GM12878 (cell line): ENCODE measurements around the gene SPINK6. TPM values are rescaled to one million over a fixed set of nuclear protein-coding genes. Genes with fewer than 3 reads are reported as not detected.

Source experiments
- ATAC-seq: fragments of 200-7000 bp; cut with Tn5 transposase; 3 replicates; pipeline ENCODE4 v1.9.1; 2020; ENCODE audit warnings: mild to moderate bottlenecking, moderate library complexity
- BruUV-seq: library from RNA; stranded (reverse); fragments of 400-500 nt; replicated peaks from 2 replicates; lab custom pipeline; 2021; lab: Mats Ljungman, UMichigan
- CTCF ChIA-PET: fragments of 300-600 bp; sonication (Branson Sonifier 250); formaldehyde crosslinking; extraction: SDS; loops from one replicate; lab custom pipeline; 2021; ENCODE audit warnings: inconsistent platforms; lab: Yijun Ruan, JAX
- POLR2A ChIA-PET: fragments of 350-600 bp; formaldehyde crosslinking; extraction: SDS; loops from one replicate; lab custom pipeline; 2021; ENCODE audit warnings: inconsistent platforms; lab: Charles Lee
- RAD21 ChIA-PET: fragments of 300-600 bp; sonication (Branson Sonifier 250); formaldehyde crosslinking; loops from one replicate; lab custom pipeline; 2023; ENCODE audit warnings: antibody characterized with exemption; ENCODE audit not compliant: unreplicated experiment; lab: Charles Lee
- SMC1A ChIA-PET: fragments of 300-600 bp; sonication (Branson Sonifier 250); formaldehyde crosslinking; loops from one replicate; lab custom pipeline; 2023; ENCODE audit not compliant: unreplicated experiment, uncharacterized antibody; lab: Charles Lee
- DNase-seq: peaks from one replicate; pipeline ENCODE4 v3.0.0-alpha.2; 2011; ENCODE audit warnings: low read depth, low spot score
- FAIRE-seq: peaks from 3 replicates; lab custom pipeline; 2011; peaks lifted over from hg19 to GRCh38; lab: Jason Lieb, UNC
- H2AFZ ChIP-seq: 2 replicates; pipeline ENCODE4 v1.6.0; 2011; ENCODE audit warnings: low read depth, low read length, control low read depth; ENCODE audit not compliant: control insufficient read depth
- H3K27ac ChIP-seq: 2 replicates; pipeline ENCODE4 v1.5.1; 2011; ENCODE audit warnings: control low read depth; ENCODE audit not compliant: control insufficient read depth, insufficient read depth
- H3K27me3 ChIP-seq, 2 experiments: replicated peaks in 1 of 2; 2 replicates each; pipeline versions ENCODE4 v1.6.0 to v1.6.1; 2011; ENCODE audit warnings: low read length in 1 of 2; ENCODE audit not compliant: control insufficient read depth in 2 of 2, insufficient read depth in 2 of 2
- H3K36me3 ChIP-seq, 2 experiments: 2 replicates each; pipeline ENCODE4 v1.5.1; 2011; ENCODE audit warnings: low read length in 1 of 2; ENCODE audit not compliant: control insufficient read depth in 2 of 2, insufficient read depth in 2 of 2
- H3K4me1 ChIP-seq: 2 replicates; pipeline ENCODE4 v1.6.1; 2011; ENCODE audit warnings: mild to moderate bottlenecking, low read length, moderate library complexity, mixed read lengths; ENCODE audit not compliant: control insufficient read depth, insufficient read depth
- H3K4me2 ChIP-seq: 2 replicates; pipeline ENCODE4 v1.6.0; 2011; ENCODE audit warnings: control low read depth; ENCODE audit not compliant: control insufficient read depth, insufficient read depth
- H3K4me3 ChIP-seq: fragments of 200-600 bp; sonication (generic); 2 replicates; pipeline ENCODE4 v1.5.1; 2016
- H3K79me2 ChIP-seq: 2 replicates; pipeline ENCODE4 v1.6.0; 2011; ENCODE audit warnings: low read length; ENCODE audit not compliant: control insufficient read depth, insufficient read depth
- H3K9ac ChIP-seq: 2 replicates; pipeline ENCODE4 v1.8.0; 2011; ENCODE audit warnings: low read length, control low read depth, mixed read lengths; ENCODE audit not compliant: control insufficient read depth, insufficient read depth
- H3K9me3 ChIP-seq: replicated peaks from 3 replicates; pipeline ENCODE4 v1.5.1; 2011; ENCODE audit warnings: mild to moderate bottlenecking, low read length; ENCODE audit not compliant: control insufficient read depth, insufficient read depth
- H4K20me1 ChIP-seq: 2 replicates; pipeline ENCODE4 v1.6.0; 2011; ENCODE audit not compliant: control insufficient read depth, insufficient read depth
- ASH2L ChIP-seq: fragments of 300-600, 200-600 bp; sonication (generic); IDR thresholded peaks from 2 replicates; pipeline ENCODE4 v1.6.1; 2017; ENCODE audit warnings: low read depth, mild to moderate bottlenecking, borderline replicate concordance
- ETV6 ChIP-seq, 2 experiments: fragments of 450-650 bp in 1 of 2; IDR thresholded peaks in 1 of 2; conservative IDR thresholded peaks in 1 of 2; 2 replicates each; pipeline ENCODE4 v1.6.1; 2014; ENCODE audit warnings: antibody characterized with exemption in 1 of 2, borderline replicate concordance in 1 of 2, low read depth in 1 of 2, mild to moderate bottlenecking in 1 of 2, moderate library complexity in 1 of 2
- FOXM1 ChIP-seq: IDR thresholded peaks from 2 replicates; pipeline ENCODE4 v1.6.1; 2012; ENCODE audit warnings: low read depth, mild to moderate bottlenecking, inconsistent platforms, low read length, moderate library complexity
- NFYB ChIP-seq: IDR thresholded peaks from 2 replicates; pipeline ENCODE4 v1.6.1; 2011; ENCODE audit warnings: low read depth, mild to moderate bottlenecking, low read length, improper control_type of control experiment, moderate library complexity; ENCODE audit not compliant: insufficient read depth
- PAX5 ChIP-seq: IDR thresholded peaks from 2 replicates; pipeline ENCODE4 v1.6.1; 2011; ENCODE audit warnings: low read depth, low read length, borderline replicate concordance
- SPI1 ChIP-seq: IDR thresholded peaks from 2 replicates; pipeline ENCODE4 v1.6.1; 2011; ENCODE audit warnings: low read depth, mild to moderate bottlenecking, low read length, moderate library complexity, borderline replicate concordance; ENCODE audit not compliant: insufficient read depth
- in situ Hi-C: fragments of 300-500 bp; cut with MboI; formaldehyde crosslinking; loops from 9 replicates; pipeline ENCODE4 v1.14.3; 2018; ENCODE audit warnings: mixed read lengths
- intact Hi-C: fragments of 100-400 bp; cut with micrococcal nuclease; formaldehyde crosslinking; loops from one replicate; pipeline ENCODE4 v1.14.2; 2022; ENCODE audit not compliant: unreplicated experiment
- polyA plus RNA-seq, 11 experiments: library from polyadenylated mRNA; depleted of rRNA in 4 of 11; unstranded in 6 of 11; stranded (reverse) in 5 of 11; fragments of >200 nt; fragmentation: Nextera tagmentation in 4 of 11; fragmentation: Illumina TruSeq in 1 of 11; extraction: Ambion mirVana in 4 of 11; extraction: Trizol in 1 of 11; gene quantifications; 1 replicate in 1 of 11; 2 replicates in 10 of 11; pipeline versions ENCODE4 v1.2.1 to v1.2.3, GENCODE V29; 2011 to 2016; ENCODE audit warnings: inconsistent platforms in 2 of 11, missing spikeins in 2 of 11, low read depth in 1 of 11
- small RNA-seq: library from RNA; depleted of rRNA; stranded (forward); fragments of <200 nt; gene quantifications from one replicate; pipeline ENCODE3, GENCODE V24; 2014
- total RNA-seq, 4 experiments: library from RNA; depleted of rRNA in 3 of 4; stranded (reverse); fragments of >200 nt in 3 of 4; fragmentation: Illumina TruSeq in 1 of 4; extraction: Trizol in 1 of 4; gene quantifications; 2 replicates each; pipeline versions ENCODE4 v1.2.1 to v1.2.3, GENCODE V29; 2013 to 2021
- TF ChIP-seq, protein P1 (sequence below): fragments of 450-650 bp; IDR thresholded peaks from 2 replicates; pipeline ENCODE4 v1.6.1; 2017; ENCODE audit warnings: mild to moderate bottlenecking

SPINK6 gene
- total and polyA plus RNA-seq, 10 of the 15 experiments (the other 5 are each of a cell fraction or from before 2014, with no cell fraction given): not detected

DNA sequence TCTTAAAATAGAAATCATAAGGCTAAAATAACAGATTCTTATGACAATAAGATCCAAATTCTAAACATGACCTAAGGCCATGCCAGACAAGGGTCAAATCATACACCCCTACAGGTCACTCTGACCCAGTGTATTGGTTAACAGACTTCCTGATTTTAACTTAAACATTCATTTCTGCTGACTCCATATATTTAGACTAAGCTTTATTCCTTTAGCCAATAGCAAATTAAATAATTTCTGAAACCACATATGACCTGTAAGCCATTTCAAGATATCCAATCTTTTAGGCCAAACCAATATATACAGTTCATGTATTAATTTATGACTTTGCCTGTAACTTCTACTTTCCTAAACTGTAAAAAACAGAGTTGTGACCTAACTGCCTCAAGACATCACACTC is 58.4 kb downstream of the SPINK6 start:
- intact Hi-C loops: no loop called here
- ChIA-PET CTCF (no interaction called here), SMC1A (no interaction called here), POLR2A (no interaction called here), RAD21 (no interaction called here)
- Histone ChIP-seq H3K9me3 (no peaks in the 10 kb centered on the region), H4K20me1 (no peaks in the 10 kb centered on the region), H3K4me3 (no peak overlapping the region), H3K9ac (no peak overlapping the region), H3K27ac (no peak overlapping the region), H3K4me1 (no peaks in the 10 kb centered on the region)
- no peak for FAIRE-seq
- no peak for DNase-seq
- no TSS peak for BruUV-seq
- no peak for TF ChIP-seq SPI1
- no peak for TF ChIP-seq ASH2L
- TF ChIP-seq ETV6 (conservative IDR thresholded peaks at IDR 0.05 in 1 of 2, IDR thresholded peaks at IDR 0.05 in 1 of 2; ENCODE audit: borderline replicate concordance in 1 of 2, low read depth in 1 of 2): no peak
- no peak for TF ChIP-seq FOXM1
- no peak for TF ChIP-seq PAX5
- TF ChIP-seq, protein P1, sequence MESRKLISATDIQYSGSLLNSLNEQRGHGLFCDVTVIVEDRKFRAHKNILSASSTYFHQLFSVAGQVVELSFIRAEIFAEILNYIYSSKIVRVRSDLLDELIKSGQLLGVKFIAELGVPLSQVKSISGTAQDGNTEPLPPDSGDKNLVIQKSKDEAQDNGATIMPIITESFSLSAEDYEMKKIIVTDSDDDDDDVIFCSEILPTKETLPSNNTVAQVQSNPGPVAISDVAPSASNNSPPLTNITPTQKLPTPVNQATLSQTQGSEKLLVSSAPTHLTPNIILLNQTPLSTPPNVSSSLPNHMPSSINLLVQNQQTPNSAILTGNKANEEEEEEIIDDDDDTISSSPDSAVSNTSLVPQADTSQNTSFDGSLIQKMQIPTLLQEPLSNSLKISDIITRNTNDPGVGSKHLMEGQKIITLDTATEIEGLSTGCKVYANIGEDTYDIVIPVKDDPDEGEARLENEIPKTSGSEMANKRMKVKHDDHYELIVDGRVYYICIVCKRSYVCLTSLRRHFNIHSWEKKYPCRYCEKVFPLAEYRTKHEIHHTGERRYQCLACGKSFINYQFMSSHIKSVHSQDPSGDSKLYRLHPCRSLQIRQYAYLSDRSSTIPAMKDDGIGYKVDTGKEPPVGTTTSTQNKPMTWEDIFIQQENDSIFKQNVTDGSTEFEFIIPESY: no peak
- no peak for TF ChIP-seq NFYB
- TF ChIP-seq, all 136 proteins: peak for 0
- no peaks in the 10 kb centered on the region for H3K79me2 ChIP-seq
- in situ Hi-C loops: no loop called here
- no peaks in the 10 kb centered on the region for H3K27me3 ChIP-seq
- H3K4me2 ChIP-seq: no peak overlapping the region
- no peaks in the 10 kb centered on the region for H3K36me3 ChIP-seq
- no peak overlapping the region for H2AFZ ChIP-seq
- no peak for ATAC-seq

Small RNA genes lying within 50 kb of the gene (small RNA-seq; reads per million reads assigned to genes)
- not detected for gene HMGN1P16

Other genes starting within 250 kb of the SPINK6 start
- gene SPINK5, start 139.1 kb upstream of the SPINK6 start, total RNA-seq (2014; rRNA removed): not detected in 2 replicates
- 0.09 TPM in 1 of 2 replicates, not detected in the other for gene SPINK5, start 139.1 kb upstream of the SPINK6 start, total RNA-seq (2014; rRNA removed; fragmentation: Illumina TruSeq; extraction: Trizol)
- not detected in 2 replicates for gene SPINK5, start 139.1 kb upstream of the SPINK6 start, total RNA-seq (2021)
- 0.03 TPM in 1 of 2 replicates, not detected in the other for gene SPINK5, start 139.1 kb upstream of the SPINK6 start, polyA plus RNA-seq (2011; rRNA removed)
- gene SPINK5, start 139.1 kb upstream of the SPINK6 start, polyA plus RNA-seq (2014; fragmentation: Illumina TruSeq; extraction: Trizol): not detected in 2 replicates
- under 1 TPM in 1 of 2 experiments, not detected in 1; 0.04 TPM for gene SPINK5, start 139.1 kb upstream of the SPINK6 start, polyA plus RNA-seq (2014; fragmentation: Nextera tagmentation; extraction: Ambion mirVana)
- gene SPINK5, start 139.1 kb upstream of the SPINK6 start, polyA plus RNA-seq (2014; rRNA removed): not detected in 2 replicates
- gene SPINK5, start 139.1 kb upstream of the SPINK6 start, polyA plus RNA-seq (2016; fragmentation: Nextera tagmentation; extraction: Ambion mirVana): not detected
- gene SPINK14, start 34.5 kb upstream of the SPINK6 start, total RNA-seq (2014; rRNA removed): not detected in 2 replicates
- gene SPINK14, start 34.5 kb upstream of the SPINK6 start, total RNA-seq (2014; rRNA removed; fragmentation: Illumina TruSeq; extraction: Trizol): not detected in 2 replicates
- not detected in 2 replicates for gene SPINK14, start 34.5 kb upstream of the SPINK6 start, total RNA-seq (2021)
- not detected in 2 replicates for gene SPINK14, start 34.5 kb upstream of the SPINK6 start, polyA plus RNA-seq (2011; rRNA removed)
- not detected in 2 replicates for gene SPINK14, start 34.5 kb upstream of the SPINK6 start, polyA plus RNA-seq (2014; fragmentation: Illumina TruSeq; extraction: Trizol)
- gene SPINK14, start 34.5 kb upstream of the SPINK6 start, polyA plus RNA-seq (2014; fragmentation: Nextera tagmentation; extraction: Ambion mirVana): not detected
- not detected in 2 replicates for gene SPINK14, start 34.5 kb upstream of the SPINK6 start, polyA plus RNA-seq (2014; rRNA removed)
- not detected for gene SPINK14, start 34.5 kb upstream of the SPINK6 start, polyA plus RNA-seq (2016; fragmentation: Nextera tagmentation; extraction: Ambion mirVana)
- not detected in 2 replicates for gene MARCOL, start 35.5 kb downstream of the SPINK6 start, total RNA-seq (2014; rRNA removed)
- not detected in 2 replicates for gene MARCOL, start 35.5 kb downstream of the SPINK6 start, total RNA-seq (2014; rRNA removed; fragmentation: Illumina TruSeq; extraction: Trizol)
- not detected in 2 replicates for gene MARCOL, start 35.5 kb downstream of the SPINK6 start, total RNA-seq (2021)
- 1.4 and 1.7 TPM in 2 replicates for gene MARCOL, start 35.5 kb downstream of the SPINK6 start, polyA plus RNA-seq (2011; rRNA removed)
- gene MARCOL, start 35.5 kb downstream of the SPINK6 start, polyA plus RNA-seq (2014; fragmentation: Illumina TruSeq; extraction: Trizol): not detected in 2 replicates
- not detected for gene MARCOL, start 35.5 kb downstream of the SPINK6 start, polyA plus RNA-seq (2014; fragmentation: Nextera tagmentation; extraction: Ambion mirVana)
- gene MARCOL, start 35.5 kb downstream of the SPINK6 start, polyA plus RNA-seq (2014; rRNA removed): not detected in 2 replicates
- not detected for gene MARCOL, start 35.5 kb downstream of the SPINK6 start, polyA plus RNA-seq (2016; fragmentation: Nextera tagmentation; extraction: Ambion mirVana)
- not detected in 2 replicates for gene SPINK13, start 65.8 kb downstream of the SPINK6 start, total RNA-seq (2014; rRNA removed)
- gene SPINK13, start 65.8 kb downstream of the SPINK6 start, total RNA-seq (2014; rRNA removed; fragmentation: Illumina TruSeq; extraction: Trizol): not detected in 2 replicates
- not detected in 2 replicates for gene SPINK13, start 65.8 kb downstream of the SPINK6 start, total RNA-seq (2021)
- 0.16 and 0.55 TPM in 2 replicates for gene SPINK13, start 65.8 kb downstream of the SPINK6 start, polyA plus RNA-seq (2011; rRNA removed)
- not detected in 2 replicates for gene SPINK13, start 65.8 kb downstream of the SPINK6 start, polyA plus RNA-seq (2014; fragmentation: Illumina TruSeq; extraction: Trizol)
- under 1 TPM in 1 of 2 experiments, not detected in 1; 0.15 TPM for gene SPINK13, start 65.8 kb downstream of the SPINK6 start, polyA plus RNA-seq (2014; fragmentation: Nextera tagmentation; extraction: Ambion mirVana)
- gene SPINK13, start 65.8 kb downstream of the SPINK6 start, polyA plus RNA-seq (2014; rRNA removed): 0.51 TPM in 1 of 2 replicates, not detected in the other
- gene SPINK13, start 65.8 kb downstream of the SPINK6 start, polyA plus RNA-seq (2016; fragmentation: Nextera tagmentation; extraction: Ambion mirVana): not detected
- gene SPINK7, start 109.4 kb downstream of the SPINK6 start, total RNA-seq (2014; rRNA removed): not detected in 2 replicates
- gene SPINK7, start 109.4 kb downstream of the SPINK6 start, total RNA-seq (2014; rRNA removed; fragmentation: Illumina TruSeq; extraction: Trizol): not detected in 2 replicates
- gene SPINK7, start 109.4 kb downstream of the SPINK6 start, total RNA-seq (2021): not detected in 2 replicates
- not detected in 2 replicates for gene SPINK7, start 109.4 kb downstream of the SPINK6 start, polyA plus RNA-seq (2011; rRNA removed)
- not detected in 2 replicates for gene SPINK7, start 109.4 kb downstream of the SPINK6 start, polyA plus RNA-seq (2014; fragmentation: Illumina TruSeq; extraction: Trizol)
- gene SPINK7, start 109.4 kb downstream of the SPINK6 start, polyA plus RNA-seq (2014; fragmentation: Nextera tagmentation; extraction: Ambion mirVana): not detected
- not detected in 2 replicates for gene SPINK7, start 109.4 kb downstream of the SPINK6 start, polyA plus RNA-seq (2014; rRNA removed)
- gene SPINK7, start 109.4 kb downstream of the SPINK6 start, polyA plus RNA-seq (2016; fragmentation: Nextera tagmentation; extraction: Ambion mirVana): not detected
- gene SPINK9, start 132.5 kb downstream of the SPINK6 start, total RNA-seq (2014; rRNA removed): not detected in 2 replicates
- not detected in 2 replicates for gene SPINK9, start 132.5 kb downstream of the SPINK6 start, total RNA-seq (2014; rRNA removed; fragmentation: Illumina TruSeq; extraction: Trizol)
- not detected in 2 replicates for gene SPINK9, start 132.5 kb downstream of the SPINK6 start, total RNA-seq (2021)
- not detected in 2 replicates for gene SPINK9, start 132.5 kb downstream of the SPINK6 start, polyA plus RNA-seq (2011; rRNA removed)
- not detected in 2 replicates for gene SPINK9, start 132.5 kb downstream of the SPINK6 start, polyA plus RNA-seq (2014; fragmentation: Illumina TruSeq; extraction: Trizol)
- gene SPINK9, start 132.5 kb downstream of the SPINK6 start, polyA plus RNA-seq (2014; fragmentation: Nextera tagmentation; extraction: Ambion mirVana): not detected
- gene SPINK9, start 132.5 kb downstream of the SPINK6 start, polyA plus RNA-seq (2014; rRNA removed): not detected in 2 replicates
- gene SPINK9, start 132.5 kb downstream of the SPINK6 start, polyA plus RNA-seq (2016; fragmentation: Nextera tagmentation; extraction: Ambion mirVana): not detected
- 40.7 and 49.5 TPM in 2 replicates for gene FBXO38, start 180.9 kb downstream of the SPINK6 start, total RNA-seq (2014; rRNA removed)
- gene FBXO38, start 180.9 kb downstream of the SPINK6 start, total RNA-seq (2014; rRNA removed; fragmentation: Illumina TruSeq; extraction: Trizol): 44.2 and 46.5 TPM in 2 replicates
- 30.6 and 34.0 TPM in 2 replicates for gene FBXO38, start 180.9 kb downstream of the SPINK6 start, total RNA-seq (2021)
- 32.9 and 35.5 TPM in 2 replicates for gene FBXO38, start 180.9 kb downstream of the SPINK6 start, polyA plus RNA-seq (2011; rRNA removed)
- gene FBXO38, start 180.9 kb downstream of the SPINK6 start, polyA plus RNA-seq (2014; fragmentation: Illumina TruSeq; extraction: Trizol): 40.0 and 44.6 TPM in 2 replicates
- 10 to 100 TPM in 1 of 2 experiments, 1 to 10 TPM in 1; 9.1 to 12.6 TPM for gene FBXO38, start 180.9 kb downstream of the SPINK6 start, polyA plus RNA-seq (2014; fragmentation: Nextera tagmentation; extraction: Ambion mirVana)
- gene FBXO38, start 180.9 kb downstream of the SPINK6 start, polyA plus RNA-seq (2014; rRNA removed): 23.0 and 28.2 TPM in 2 replicates
- gene FBXO38, start 180.9 kb downstream of the SPINK6 start, polyA plus RNA-seq (2016; fragmentation: Nextera tagmentation; extraction: Ambion mirVana): 10 to 100 TPM; 23.9 to 26.0 TPM